ENCODE results near the gene CEP250. TPM values are rescaled to one million over a fixed set of nuclear protein-coding genes. Genes with fewer than 3 reads are reported as not detected.

Gene CEP250
- total and polyA plus RNA-seq, 2 of the 4 experiments (the other 2 are of a cell fraction), result 22.7 to 35.1 TPM

DNA sequence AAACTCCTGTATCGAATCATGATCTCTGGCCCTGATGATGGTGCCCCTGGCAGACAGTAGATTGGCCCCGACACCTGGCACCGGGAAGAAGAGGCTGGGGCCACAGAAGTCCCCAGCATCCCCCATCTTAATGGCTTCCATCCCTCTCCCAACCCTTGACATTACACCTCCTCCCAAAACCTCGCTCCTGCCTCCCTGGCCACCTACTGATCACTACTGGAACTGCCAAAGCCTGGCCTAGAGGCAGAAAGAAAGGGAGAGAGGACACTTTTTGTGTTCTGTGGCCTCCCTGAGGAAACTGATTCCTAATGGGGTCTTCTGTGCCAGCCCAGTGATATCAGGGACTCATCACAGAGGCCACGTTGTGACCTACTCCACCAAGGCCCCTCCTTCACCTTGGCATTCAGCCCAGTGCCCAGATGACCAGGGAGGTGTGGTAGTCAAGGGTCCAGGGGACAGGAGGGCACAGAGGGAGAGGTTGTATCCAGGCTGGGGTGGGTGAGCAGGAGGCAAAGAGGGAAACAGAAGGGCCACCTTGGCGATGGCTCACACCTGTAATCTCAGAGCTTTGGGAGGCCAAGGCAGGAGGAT is 68.0 kb downstream of the CEP250 start:
- Histone ChIP-seq H2BK20ac (ENCODE audit: low read depth, low read length) (no peak overlapping the region), H4K91ac (ENCODE audit: insufficient read depth, low read depth, low read length) (no peak overlapping the region), H3K14ac (replicated peaks; ENCODE audit: low read depth, low read length) (no peak overlapping the region), H3K9me1 (ENCODE audit: insufficient read depth, low read length) (no peaks in the 10 kb centered on the region), H3K79me1 (ENCODE audit: low read depth in 1 of 2, low read length in 2 of 2) (no peaks in the 10 kb centered on the region), H3K4me1 (ENCODE audit: control insufficient read depth, insufficient read depth, low read length) (no peaks in the 10 kb centered on the region), H4K5ac (ENCODE audit: low read depth, low read length) (no peak overlapping the region), H2BK120ac (ENCODE audit: low read depth, low read length) (no peak overlapping the region), H3K27me3 (ENCODE audit: control insufficient read depth, insufficient read depth, low read length) (peaks cover 2% of the 10 kb centered on the region; the same call in 1 of the 2 replicates), H3K56ac (ENCODE audit: extremely low read depth, insufficient read depth, low read length) (no peak overlapping the region), H3K27ac (ENCODE audit: insufficient read depth, low read length) (no peak overlapping the region), H2BK15ac (ENCODE audit: low read depth, low read length) (no peak overlapping the region), H2AK5ac (ENCODE audit: low read depth, low read length) (no peak overlapping the region), H3K4ac (ENCODE audit: low read depth, low read length) (no peak overlapping the region), H3K4me3 (ENCODE audit: insufficient read depth, low read depth, low read length) (no peak overlapping the region), H4K8ac (ENCODE audit: low read depth in 2 of 2, low read length in 2 of 2) (no peak overlapping the region), H3K9ac (ENCODE audit: low read depth, low read length) (no peak overlapping the region), H3K23ac (ENCODE audit: low read depth, low read length) (no peak overlapping the region), H4K20me1 (ENCODE audit: insufficient read depth, low read length) (no peaks in the 10 kb centered on the region), H3K9me3 (ENCODE audit: control insufficient read depth, insufficient read depth, low read length) (no peaks in the 10 kb centered on the region), H3K4me2 (ENCODE audit: low read depth, low read length) (no peak overlapping the region), H2AFZ (replicated peaks; ENCODE audit: low read length, poor library complexity) (peak overlapping the region; percentile 63), H3K18ac (ENCODE audit: low read depth, low read length) (no peak overlapping the region), H2AK9ac (replicated peaks; ENCODE audit: low read depth, low read length, poor library complexity) (peak overlapping the region; percentile 13), H3K36me3 (ENCODE audit: control insufficient read depth, insufficient read depth, low read length) (no peaks in the 10 kb centered on the region), H2BK5ac (ENCODE audit: low read depth, low read length, poor library complexity, severe bottlenecking) (no peak overlapping the region)
- CTCF ChIA-PET, result no interaction called here
- 57% methylated on average over 1 of the region's 6 CpGs; no CpG with 5 or more reads in 1 of the 2 experiments for WGBS, 2 experiments (ENCODE audit: extremely low coverage in 2 of 2, insufficient read length in 1 of 2)
- TF ChIP-seq SMC3 (IDR thresholded peaks at IDR 0.05; ENCODE audit: low read depth, low read length) (0 out of 2 replicates have a peak, but pooled peaks have one; percentile 16), RCOR1 (IDR thresholded peaks at IDR 0.05; ENCODE audit: insufficient replicate concordance, low read length) (no peak), RAD21 (IDR thresholded peaks at IDR 0.05; ENCODE audit: low read length) (peak; percentile 15; the same call in 1 of the 2 replicates)
- TF ChIP-seq, protein P1, sequence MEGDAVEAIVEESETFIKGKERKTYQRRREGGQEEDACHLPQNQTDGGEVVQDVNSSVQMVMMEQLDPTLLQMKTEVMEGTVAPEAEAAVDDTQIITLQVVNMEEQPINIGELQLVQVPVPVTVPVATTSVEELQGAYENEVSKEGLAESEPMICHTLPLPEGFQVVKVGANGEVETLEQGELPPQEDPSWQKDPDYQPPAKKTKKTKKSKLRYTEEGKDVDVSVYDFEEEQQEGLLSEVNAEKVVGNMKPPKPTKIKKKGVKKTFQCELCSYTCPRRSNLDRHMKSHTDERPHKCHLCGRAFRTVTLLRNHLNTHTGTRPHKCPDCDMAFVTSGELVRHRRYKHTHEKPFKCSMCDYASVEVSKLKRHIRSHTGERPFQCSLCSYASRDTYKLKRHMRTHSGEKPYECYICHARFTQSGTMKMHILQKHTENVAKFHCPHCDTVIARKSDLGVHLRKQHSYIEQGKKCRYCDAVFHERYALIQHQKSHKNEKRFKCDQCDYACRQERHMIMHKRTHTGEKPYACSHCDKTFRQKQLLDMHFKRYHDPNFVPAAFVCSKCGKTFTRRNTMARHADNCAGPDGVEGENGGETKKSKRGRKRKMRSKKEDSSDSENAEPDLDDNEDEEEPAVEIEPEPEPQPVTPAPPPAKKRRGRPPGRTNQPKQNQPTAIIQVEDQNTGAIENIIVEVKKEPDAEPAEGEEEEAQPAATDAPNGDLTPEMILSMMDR (conservative IDR thresholded peaks at IDR 0.05; ENCODE audit: low read depth, low read length), result 0 out of 2 replicates have a peak, but pooled peaks have one; percentile 25
- no peak for DNase-seq
- POLR2A ChIA-PET (ENCODE audit: unreplicated experiment), result no interaction called here
- peak; percentile 69 for ATAC-seq (ENCODE audit: low read depth)
- dilution Hi-C loops (cut with HindIII; ENCODE audit: low sequenced_read_pairs, unreplicated experiment), result no loop called here
- in situ Hi-C loops (cut with MboI; ENCODE audit: low sequenced_read_pairs), result loop anchor here (25.0 kb wide), 1 partner anchor 389 kb away; no protein-coding TSS in a partner anchor
- no TSS peak for BruUV-seq (replicated peaks)
- intact Hi-C loops (cut with micrococcal nuclease), result no loop called here
